HG03432 (cell line): ENCODE data around the gene CFAP68.
"Not testable (repeated sequence)": the region's sequence is repeated elsewhere in the genome, so short reads cannot be mapped to it uniquely, and the experiment has no call there.

ENCODE experiments used
- ATAC-seq: cut with Tn5 transposase; IDR thresholded peaks from one replicate; pipeline ENCODE4 v1.9.1; 2021; ENCODE audit warnings: mild to moderate bottlenecking, moderate library complexity; ENCODE audit not compliant: unreplicated experiment

The CFAP68 gene

GRCh38 chr11:111916768-111917167 is 37.4 kb downstream of the CFAP68 start:
- no peak for ATAC-seq

- ATAC-seq: no peak
Observed at GRCh38 chr11:111917312-111917711, 38.0 kb downstream of the CFAP68 start.

GRCh38 chr11:111917788-111918187 is 38.4 kb downstream of the CFAP68 start:
- no peak for ATAC-seq

GRCh38 chr11:111918390-111919256 is 39.3 kb downstream of the CFAP68 start, which contains the start of gene C11orf52:
Gene C11orf52 (plus strand): TSS chr11:111918913. CDS start chr11:111918973, 60 bp downstream.
- ATAC-seq: no peak

- ATAC-seq: no peak
Observed at GRCh38 chr11:111920908-111921307, 41.6 kb downstream of the CFAP68 start.

GRCh38 chr11:111921541-111922230 is 42.3 kb downstream of the CFAP68 start:
- ATAC-seq: no peak

- ATAC-seq: no peak
Observed at GRCh38 chr11:111922803-111923202, 43.5 kb downstream of the CFAP68 start.

GRCh38 chr11:111923351-111923788 is 44.0 kb downstream of the CFAP68 start:
- ATAC-seq: no peak

GRCh38 chr11:111923951-111924350 is 44.6 kb downstream of the CFAP68 start:
- no peak for ATAC-seq

GRCh38 chr11:111925953-111926352 is 46.6 kb downstream of the CFAP68 start:
- ATAC-seq: no peak

- ATAC-seq: peak; percentile 96
Observed at GRCh38 chr11:111926505-111927391, 47.4 kb downstream of the CFAP68 start.

- ATAC-seq: no peak
Observed at GRCh38 chr11:111930472-111930871, 51.1 kb downstream of the CFAP68 start.

GRCh38 chr11:111932611-111932950 is 53.2 kb downstream of the CFAP68 start:
- no peak for ATAC-seq

GRCh38 chr11:111933176-111933575 is 53.8 kb downstream of the CFAP68 start:
- not testable (repeated sequence) for ATAC-seq

- ATAC-seq: no peak
Observed at GRCh38 chr11:111933872-111934271, 54.5 kb downstream of the CFAP68 start.

- ATAC-seq: no peak
Observed at GRCh38 chr11:111934306-111934705, 55.0 kb downstream of the CFAP68 start.
